Neural cell (in vitro differentiated cells): ENCODE data around the gene IAPP.

Experiments used
- CTCF ChIP-seq: fragments of 450-650 bp; IDR thresholded peaks from 2 replicates; pipeline ENCODE4 v1.5.1; 2014; ENCODE audit warnings: antibody characterized with exemption, mild to moderate bottlenecking, moderate library complexity; ENCODE audit not compliant: poor library complexity, severe bottlenecking
- REST ChIP-seq: IDR thresholded peaks from 2 replicates; pipeline ENCODE4 v1.6.1; 2012; ENCODE audit warnings: borderline replicate concordance

GRCh38 chr12:21350975-21351374 is 21.7 kb upstream of the IAPP start:
- TF ChIP-seq CTCF: no peak
- TF ChIP-seq REST: no peak
